GM18870 (cell line): ENCODE data around the gene FAM89A.
"Not testable (repeated sequence)": the region's sequence is repeated elsewhere in the genome, so short reads cannot be mapped to it uniquely, and the experiment has no call there.

Experiments used
- ATAC-seq: cut with Tn5 transposase; IDR thresholded peaks from one replicate; pipeline ENCODE4 v1.9.1; 2021; ENCODE audit warnings: moderate library complexity; ENCODE audit not compliant: unreplicated experiment

The FAM89A gene

DNA sequence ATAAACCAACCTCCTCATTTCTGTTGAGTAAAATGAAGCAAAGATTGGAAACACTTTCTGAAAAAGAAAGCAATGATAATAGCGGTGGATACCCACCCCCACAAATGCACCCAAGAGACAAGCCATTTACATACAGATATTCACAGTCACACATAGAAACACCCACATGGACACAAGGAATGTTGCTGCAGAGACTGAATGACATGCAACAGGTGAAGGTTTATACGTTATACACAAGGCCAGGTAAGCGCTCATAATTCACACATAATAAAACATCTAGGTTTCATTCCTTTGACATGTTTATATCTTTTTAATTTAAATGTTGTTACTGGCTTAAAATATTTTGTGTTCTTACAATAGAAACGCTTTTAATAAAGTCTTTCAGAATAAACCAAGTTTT is 39.9 kb downstream of the FAM89A start:
- ATAC-seq, result no peak

GRCh38 chr1:230994860-230995259 is 45.2 kb downstream of the FAM89A start:
- no peak for ATAC-seq

- no peak for ATAC-seq
Measured at GRCh38 chr1:230992100-230992774, 47.8 kb downstream of the FAM89A start.

DNA sequence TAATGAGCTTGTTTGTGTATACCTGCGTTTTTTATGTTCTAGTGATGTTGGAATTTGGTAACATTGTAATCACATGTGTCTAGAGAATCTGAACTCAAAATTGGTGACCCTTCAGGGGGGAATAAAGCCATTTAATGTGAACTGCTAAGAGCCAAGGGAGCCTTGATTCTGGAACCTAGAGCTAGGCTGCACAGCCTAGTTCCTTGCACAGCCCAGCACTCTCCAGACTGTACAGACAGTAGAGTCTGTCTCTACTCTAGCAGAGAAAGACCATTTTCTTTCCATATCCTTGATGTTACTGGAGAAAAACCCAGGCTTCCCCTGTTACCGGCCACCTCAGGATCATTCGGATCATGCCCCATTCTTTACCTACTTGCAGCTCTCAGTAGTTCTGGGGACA is 52.6 kb downstream of the FAM89A start:
- no peak for ATAC-seq

DNA sequence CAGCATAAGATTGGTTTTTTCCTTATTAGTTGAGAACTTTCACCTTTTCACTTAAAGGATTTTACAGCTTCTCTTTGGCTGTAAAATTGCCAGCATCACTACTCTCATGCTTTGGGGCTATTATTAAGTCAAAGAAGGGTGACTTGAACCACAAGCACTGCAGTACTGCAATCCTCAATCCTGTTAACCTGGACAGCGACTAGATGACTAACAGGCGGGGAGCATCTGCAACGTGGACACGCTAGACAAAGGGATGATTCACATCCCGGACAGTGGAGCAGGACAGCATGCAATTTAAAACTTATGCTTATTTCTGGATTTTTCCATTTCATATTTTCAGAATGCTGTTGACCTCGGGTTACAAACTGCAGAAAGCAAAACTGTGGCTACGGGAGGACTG is 53.1 kb downstream of the FAM89A start:
- no peak for ATAC-seq

- ATAC-seq, result no peak
Measured at GRCh38 chr1:230985711-230986110, 54.3 kb downstream of the FAM89A start.

DNA sequence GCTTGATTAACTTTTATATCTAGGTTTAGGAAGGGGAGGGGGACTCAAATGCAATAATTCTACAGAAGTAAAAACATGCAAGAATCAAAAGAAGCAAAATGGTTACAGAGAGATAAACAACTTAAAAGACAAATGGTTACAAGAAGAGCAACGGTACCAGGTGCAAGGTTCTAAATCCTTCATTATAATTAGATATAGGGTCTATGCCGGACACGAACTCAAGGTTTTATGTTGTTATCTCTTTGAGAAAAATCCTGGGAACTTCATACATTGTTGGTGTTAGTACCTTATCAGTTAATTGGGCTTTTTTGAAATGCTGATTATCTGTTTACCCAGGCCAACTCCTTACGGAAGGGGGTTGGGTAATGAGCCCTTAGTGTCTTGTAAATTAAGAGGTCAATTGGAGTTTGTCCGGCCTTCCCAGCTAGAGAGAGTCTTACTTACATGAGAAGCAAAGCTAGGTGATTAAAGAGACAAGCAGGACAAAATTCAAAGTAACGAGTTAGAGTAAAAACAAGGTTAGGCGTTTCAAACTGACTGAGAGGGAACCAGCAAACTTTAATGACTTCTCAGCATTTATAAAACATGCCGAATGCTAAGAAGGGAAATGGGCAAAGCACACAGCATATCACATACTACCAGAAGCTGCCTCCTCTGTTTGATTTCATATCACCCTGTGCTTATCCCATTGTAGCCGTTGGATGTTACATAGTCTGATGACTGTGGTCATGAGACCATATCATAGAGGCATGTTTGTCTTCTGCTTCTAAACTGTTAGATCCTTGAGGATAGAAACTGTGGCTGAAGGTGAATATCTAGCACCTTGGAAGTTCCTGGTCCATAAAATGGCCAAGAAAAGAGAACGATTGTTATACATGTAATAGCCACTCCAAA is 55.2 kb downstream of the FAM89A start:
- not testable (repeated sequence) for ATAC-seq

GRCh38 chr1:230983811-230984210 is 56.2 kb downstream of the FAM89A start:
- no peak for ATAC-seq

GRCh38 chr1:230982696-230983095 is 57.4 kb downstream of the FAM89A start:
- ATAC-seq, result no peak

- no peak for ATAC-seq
Measured at GRCh38 chr1:230979952-230980351, 60.1 kb downstream of the FAM89A start.

DNA sequence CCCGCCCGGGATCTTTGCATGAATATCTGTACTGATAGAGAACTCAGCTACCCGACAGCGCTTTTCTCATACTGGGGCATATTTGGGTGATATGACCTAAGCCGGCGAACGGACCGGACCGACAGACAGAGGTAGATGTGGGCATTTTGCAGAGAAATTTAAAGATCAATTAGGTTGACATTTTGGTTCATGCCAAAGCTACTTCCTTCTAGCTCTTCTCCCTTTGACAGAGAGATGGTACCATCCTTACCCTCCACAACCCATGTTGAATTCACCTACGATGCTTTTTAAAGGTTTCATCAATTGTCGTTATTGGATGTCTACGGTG is 60.7 kb downstream of the FAM89A start:
- no peak for ATAC-seq

DNA sequence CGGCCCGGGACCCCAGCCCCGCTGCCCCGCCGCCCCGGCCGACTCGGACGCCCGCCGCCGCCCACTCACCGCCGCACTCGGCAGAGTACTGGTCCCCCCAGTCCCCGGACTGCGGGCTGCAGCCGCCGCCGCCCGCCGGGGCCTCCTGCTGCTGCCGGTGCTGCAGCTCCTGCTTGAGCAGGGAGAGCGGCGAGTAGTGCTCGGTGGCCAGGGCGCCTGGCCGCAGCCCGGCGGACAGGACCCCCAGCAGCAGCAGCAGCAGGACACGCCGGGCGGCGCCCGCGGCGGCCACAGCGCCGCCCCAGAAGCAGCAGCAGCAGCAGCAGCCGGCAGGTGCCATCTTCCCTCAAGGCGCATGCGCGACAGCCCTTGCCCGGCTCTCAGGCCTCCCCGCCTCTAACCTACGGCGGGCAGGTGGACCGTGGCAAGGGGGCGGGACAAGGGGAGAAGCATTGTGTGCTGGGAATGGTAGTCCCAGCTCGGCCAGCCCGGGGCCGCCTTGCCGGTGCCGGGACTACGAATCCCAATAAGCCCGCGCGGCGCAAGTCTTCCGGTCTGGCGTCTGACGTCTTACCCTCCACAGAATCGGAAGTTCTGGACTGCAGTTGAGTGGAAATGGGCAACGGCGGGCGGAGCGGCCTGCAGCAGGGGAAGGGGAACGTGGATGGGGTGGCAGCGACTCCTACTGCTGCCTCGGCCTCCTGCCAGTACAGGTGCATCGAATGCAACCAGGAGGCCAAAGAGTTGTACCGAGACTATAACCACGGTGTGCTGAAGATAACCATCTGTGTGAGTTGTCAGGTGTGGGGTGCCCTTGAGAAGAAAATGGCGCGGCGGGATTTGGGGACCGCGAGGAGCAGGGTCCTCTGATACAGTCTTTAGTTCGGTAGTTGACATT is 61.3 kb downstream of the FAM89A start, which contains the start of the genes ARV1 and TTC13:
ARV1 (plus strand) TSS at position 604 of the 898 bp plus-strand sequence; CDS start at position 616, 12 bp downstream.
TTC13 (minus strand) TSS at position 371 of the 898 bp plus-strand sequence; CDS start at position 340, 31 bp downstream.
- peak; percentile 91 for ATAC-seq

GRCh38 chr1:230977761-230978490 is 62.1 kb downstream of the FAM89A start:
- no peak for ATAC-seq

- ATAC-seq, result no peak
Measured at GRCh38 chr1:230976825-230977747, 63.0 kb downstream of the FAM89A start.

GRCh38 chr1:230976360-230976759 is 63.7 kb downstream of the FAM89A start:
- ATAC-seq, result no peak

- no peak for ATAC-seq
Measured at GRCh38 chr1:230975636-230976035, 64.4 kb downstream of the FAM89A start.

DNA sequence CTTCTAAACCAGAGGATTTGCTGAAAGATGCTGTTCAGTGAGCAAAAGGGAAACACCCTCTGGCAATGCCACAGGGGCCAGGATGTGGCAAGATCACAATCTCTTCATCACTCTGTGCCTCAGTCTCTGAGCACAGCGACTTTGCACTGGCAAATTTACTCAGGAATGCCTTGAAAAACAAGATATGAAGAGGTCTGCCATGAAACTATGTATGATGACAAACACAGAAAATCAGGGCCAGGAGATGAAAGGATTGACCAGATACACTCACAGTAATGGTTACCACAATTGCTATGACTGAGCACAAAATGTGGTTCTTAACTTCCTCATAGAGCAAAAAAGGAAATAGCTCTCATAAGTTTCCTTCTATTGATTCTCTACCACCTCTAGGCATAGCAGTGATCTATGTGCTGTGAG is 67.2 kb downstream of the FAM89A start:
- ATAC-seq, result peak; percentile 67

- ATAC-seq, result no peak
Measured at GRCh38 chr1:230971771-230972170, 68.3 kb downstream of the FAM89A start.

- no peak for ATAC-seq
Measured at GRCh38 chr1:230970432-230970831, 69.6 kb downstream of the FAM89A start.
